IMR-90 (cell line): ENCODE measurements around the gene NPNT. TPM values are rescaled to one million over a fixed set of nuclear protein-coding genes. Genes with fewer than 3 reads are reported as not detected.

Experiments
- ATAC-seq: fragments of 200-7000 bp; cut with Tn5 transposase; 2 replicates; pipeline ENCODE4 v1.9.1; 2020; ENCODE audit warnings: low read depth, mild to moderate bottlenecking, moderate library complexity
- BruUV-seq: library from RNA; stranded (reverse); fragments of 400-500 nt; replicated peaks from 2 replicates; lab custom pipeline; 2021; lab: Mats Ljungman, UMichigan
- CTCF ChIA-PET: fragments of 300-600 bp; formaldehyde crosslinking; extraction: SDS; loops from one replicate; lab custom pipeline; 2021; ENCODE audit warnings: antibody characterized with exemption; lab: Yijun Ruan, JAX
- POLR2A ChIA-PET: fragments of 300-600 bp; sonication (Branson Sonifier 250); formaldehyde crosslinking; loops from one replicate; lab custom pipeline; 2022; ENCODE audit warnings: antibody characterized with exemption; ENCODE audit not compliant: unreplicated experiment; lab: Charles Lee
- DNase-seq: peaks from one replicate; pipeline ENCODE4 v3.0.0; 2013
- H2AFZ ChIP-seq: replicated peaks from 2 replicates; pipeline ENCODE3; 2013; ENCODE audit warnings: low read length, mild to moderate bottlenecking; ENCODE audit not compliant: poor library complexity
- H2AK5ac ChIP-seq: 2 replicates; pipeline ENCODE4 v1.6.1; 2013; ENCODE audit warnings: low read depth, low read length, inconsistent platforms
- H2AK9ac ChIP-seq: replicated peaks from 2 replicates; pipeline ENCODE3; 2013; ENCODE audit warnings: mild to moderate bottlenecking, low read depth, low read length, moderate library complexity; ENCODE audit not compliant: poor library complexity
- H2BK120ac ChIP-seq: 2 replicates; pipeline ENCODE4 v1.6.1; 2013; ENCODE audit warnings: low read depth, low read length, inconsistent platforms
- H2BK15ac ChIP-seq: 3 replicates; pipeline ENCODE4 v1.6.1; 2013; ENCODE audit warnings: low read depth, low read length, inconsistent platforms
- H2BK20ac ChIP-seq: 2 replicates; pipeline ENCODE4 v1.6.1; 2013; ENCODE audit warnings: low read depth, mild to moderate bottlenecking, inconsistent platforms, low read length, moderate library complexity
- H2BK5ac ChIP-seq: 2 replicates; pipeline ENCODE4 v1.6.1; 2013; ENCODE audit warnings: mild to moderate bottlenecking, low read depth, low read length, inconsistent platforms; ENCODE audit not compliant: poor library complexity, severe bottlenecking
- H3K14ac ChIP-seq: replicated peaks from 2 replicates; pipeline ENCODE4 v1.6.1; 2013; ENCODE audit warnings: low read depth, low read length, inconsistent platforms
- H3K18ac ChIP-seq: 2 replicates; pipeline ENCODE4 v1.6.1; 2013; ENCODE audit warnings: low read depth, low read length, control low read depth
- H3K23ac ChIP-seq: 2 replicates; pipeline ENCODE4 v1.6.1; 2013; ENCODE audit warnings: low read depth, low read length, inconsistent platforms
- H3K27ac ChIP-seq: 2 replicates; pipeline ENCODE4 v1.5.1; 2013; ENCODE audit warnings: mild to moderate bottlenecking, control low read depth, low read length; ENCODE audit not compliant: insufficient read depth
- H3K27me3 ChIP-seq: 2 replicates; pipeline ENCODE4 v1.6.1; 2013; ENCODE audit warnings: low read length; ENCODE audit not compliant: control insufficient read depth, insufficient read depth
- H3K36me3 ChIP-seq: 2 replicates; pipeline ENCODE4 v1.6.1; 2013; ENCODE audit warnings: low read length, mixed read lengths; ENCODE audit not compliant: control insufficient read depth, insufficient read depth
- H3K4ac ChIP-seq: 2 replicates; pipeline ENCODE4 v1.6.1; 2013; ENCODE audit warnings: low read depth, low read length, inconsistent platforms
- H3K4me1 ChIP-seq: 2 replicates; pipeline ENCODE4 v1.6.1; 2013; ENCODE audit warnings: low read length, mixed read lengths; ENCODE audit not compliant: control insufficient read depth, insufficient read depth
- H3K4me2 ChIP-seq: 2 replicates; pipeline ENCODE4 v1.6.1; 2013; ENCODE audit warnings: low read depth, mild to moderate bottlenecking, control low read depth, low read length, moderate library complexity
- H3K4me3 ChIP-seq: 2 replicates; pipeline ENCODE4 v1.5.1; 2013; ENCODE audit warnings: low read depth, mild to moderate bottlenecking, control low read depth, low read length, moderate library complexity; ENCODE audit not compliant: insufficient read depth
- H3K56ac ChIP-seq: 2 replicates; pipeline ENCODE4 v1.6.1; 2013; ENCODE audit warnings: low read length, inconsistent platforms; ENCODE audit not compliant: insufficient read depth; ENCODE audit errors: extremely low read depth
- H3K79me1 ChIP-seq, 2 experiments: 2 replicates each; pipeline ENCODE4 v1.6.1; 2013; ENCODE audit warnings: low read length in 2 of 2, inconsistent platforms in 1 of 2, low read depth in 1 of 2
- H3K9ac ChIP-seq: 2 replicates; pipeline ENCODE4 v1.6.1; 2013; ENCODE audit warnings: low read depth, low read length, control low read depth
- H3K9me1 ChIP-seq: 2 replicates; pipeline ENCODE4 v1.6.1; 2013; ENCODE audit warnings: low read length, inconsistent platforms; ENCODE audit not compliant: insufficient read depth
- H3K9me3 ChIP-seq: 2 replicates; pipeline ENCODE4 v1.6.1; 2013; ENCODE audit warnings: low read length; ENCODE audit not compliant: control insufficient read depth, insufficient read depth
- H4K20me1 ChIP-seq: 2 replicates; pipeline ENCODE4 v1.6.1; 2013; ENCODE audit warnings: low read length, inconsistent platforms; ENCODE audit not compliant: insufficient read depth
- H4K5ac ChIP-seq: 2 replicates; pipeline ENCODE4 v1.6.1; 2013; ENCODE audit warnings: mild to moderate bottlenecking, low read depth, low read length, control low read depth
- H4K8ac ChIP-seq, 2 experiments: 2 replicates each; pipeline ENCODE4 v1.6.1; 2013; ENCODE audit warnings: low read depth in 2 of 2, low read length in 2 of 2, control low read depth in 1 of 2, inconsistent platforms in 1 of 2
- H4K91ac ChIP-seq: 2 replicates; pipeline ENCODE4 v1.6.1; 2013; ENCODE audit warnings: low read depth, low read length, inconsistent platforms; ENCODE audit not compliant: insufficient read depth
- USF2 ChIP-seq: fragments of 150-350 bp; IDR thresholded peaks from 2 replicates; pipeline ENCODE4 v1.6.1; 2017; ENCODE audit warnings: mild to moderate bottlenecking, antibody characterized with exemption, low read length, low read depth
- WGBS, 2 experiments: methylation state at CpG; one replicate each; pipeline versions ENCODE4 v1.1.5 to v1.1.7; 2013; ENCODE audit warnings: missing lambda C conversion rate in 2 of 2; ENCODE audit not compliant: insufficient read length in 1 of 2; ENCODE audit errors: extremely low coverage in 2 of 2; 5-methylcytosine and 5-hydroxymethylcytosine counted together
- dilution Hi-C: fragments of 300-500 bp; cut with HindIII; formaldehyde crosslinking; loops from one replicate; pipeline ENCODE4 v1.14.3; 2018; ENCODE audit warnings: low sequenced_read_pairs; ENCODE audit not compliant: unreplicated experiment
- in situ Hi-C: fragments of 300-500 bp; cut with MboI; formaldehyde crosslinking; loops from 3 replicates; pipeline ENCODE4 v1.14.3; 2019; ENCODE audit warnings: low sequenced_read_pairs, inconsistent platforms, mixed read lengths
- intact Hi-C: fragments of 100-400 bp; cut with micrococcal nuclease; formaldehyde crosslinking; loops from 2 replicates; pipeline ENCODE4 v1.10.0; 2022
- polyA plus RNA-seq, 3 experiments: library from polyadenylated mRNA; depleted of rRNA; stranded (reverse); fragments of >200 nt; gene quantifications; 2 replicates each; pipeline ENCODE4 v1.2.3, GENCODE V29; 2012; ENCODE audit warnings: low replicate concordance in 1 of 3
- total RNA-seq: library from RNA; depleted of rRNA; stranded (reverse); fragments of >200 nt; gene quantifications from 2 replicates; pipeline ENCODE4 v1.2.3, GENCODE V29; 2012

The NPNT gene
- total and polyA plus RNA-seq, 2 of the 4 experiments (the other 2 are of a cell fraction): not detected

GRCh38 chr4:105902550-105903262 lies 7.4 kb downstream of the NPNT start:
- POLR2A ChIA-PET: no interaction called here
- no peak overlapping the region for H2BK15ac ChIP-seq
- ATAC-seq (no peak), DNase-seq (no peak)
- dilution Hi-C loops (no loop called here), in situ Hi-C loops (no loop called here), intact Hi-C loops (no loop called here)
- no peaks in the 10 kb centered on the region for H3K36me3 ChIP-seq
- no peak overlapping the region for H4K91ac ChIP-seq
- H4K5ac ChIP-seq: no peak overlapping the region
- no peaks in the 10 kb centered on the region for H3K9me3 ChIP-seq
- H2BK20ac ChIP-seq: no peak overlapping the region
- no peak overlapping the region for H2AK9ac ChIP-seq
- H3K9ac ChIP-seq: no peak overlapping the region
- no CpG with 5 or more reads among the region's 2 CpGs for WGBS, 2 experiments
- TF ChIP-seq USF2: no peak
- no peak overlapping the region for H2BK5ac ChIP-seq
- no TSS peak for BruUV-seq
- no peak overlapping the region for H2AFZ ChIP-seq
- H3K14ac ChIP-seq: no peak overlapping the region
- H3K9me1 ChIP-seq: no peaks in the 10 kb centered on the region
- no peak overlapping the region for H3K23ac ChIP-seq
- no peaks in the 10 kb centered on the region for H4K20me1 ChIP-seq
- H3K4ac ChIP-seq: no peak overlapping the region
- no peak overlapping the region for H3K56ac ChIP-seq
- H3K4me3 ChIP-seq: no peak overlapping the region
- no peak overlapping the region for H3K18ac ChIP-seq
- no peak overlapping the region for H2AK5ac ChIP-seq
- H3K27me3 ChIP-seq: peaks cover 10% of the 10 kb centered on the region
- H2BK120ac ChIP-seq: no peak overlapping the region
- no peak overlapping the region for H4K8ac ChIP-seq
- no peak overlapping the region for H3K4me2 ChIP-seq
- CTCF ChIA-PET: no interaction called here
- no peaks in the 10 kb centered on the region for H3K4me1 ChIP-seq
- no peak overlapping the region for H3K27ac ChIP-seq
- H3K79me1 ChIP-seq: no peaks in the 10 kb centered on the region
